HG02870 (cell line): Measurements from ENCODE around the gene KCND2.
"Not testable (repeated sequence)": the region's sequence is repeated elsewhere in the genome, so short reads cannot be mapped to it uniquely, and the experiment has no call there.

Source experiments
- ATAC-seq: cut with Tn5 transposase; IDR thresholded peaks from one replicate; pipeline ENCODE4 v1.9.1; 2021; ENCODE audit warnings: mild to moderate bottlenecking, moderate library complexity; ENCODE audit not compliant: unreplicated experiment

KCND2 gene

GRCh38 chr7:120272701-120273475 lies at the start of gene KCND2:
Gene KCND2 (plus strand): TSS chr7:120273175.
- ATAC-seq, result peak; percentile 29

GRCh38 chr7:120226188-120226587 lies 46.8 kb upstream of the KCND2 start:
- ATAC-seq, result no peak

- ATAC-seq, result no peak
Observed at GRCh38 chr7:120227255-120227654, 45.7 kb upstream of the KCND2 start.

- ATAC-seq, result no peak
Observed at GRCh38 chr7:120229084-120229483, 43.9 kb upstream of the KCND2 start.

- no peak for ATAC-seq
Observed at GRCh38 chr7:120233338-120233737, 39.6 kb upstream of the KCND2 start.

GRCh38 chr7:120240350-120240749 lies 32.6 kb upstream of the KCND2 start:
- ATAC-seq, result not testable (repeated sequence)

GRCh38 chr7:120241973-120242372 lies 31.0 kb upstream of the KCND2 start:
- ATAC-seq, result no peak

GRCh38 chr7:120254845-120255244 lies 18.1 kb upstream of the KCND2 start:
- no peak for ATAC-seq

GRCh38 chr7:120256344-120257070 lies 16.5 kb upstream of the KCND2 start:
- no peak for ATAC-seq

- ATAC-seq, result no peak
Observed at GRCh38 chr7:120259386-120259785, 13.6 kb upstream of the KCND2 start.

- ATAC-seq, result no peak
Observed at GRCh38 chr7:120260111-120260510, 12.9 kb upstream of the KCND2 start.

GRCh38 chr7:120272261-120272660 lies 714 bp upstream of the KCND2 start:
- ATAC-seq, result peak; percentile 43

- peak; percentile 57 for ATAC-seq
Observed at GRCh38 chr7:120273476-120273975, 551 bp downstream of the KCND2 start.

- no peak for ATAC-seq
Observed at GRCh38 chr7:120274482-120274881, 1.5 kb downstream of the KCND2 start.

GRCh38 chr7:120274899-120275298 lies 1.9 kb downstream of the KCND2 start:
- ATAC-seq, result no peak

- ATAC-seq, result no peak
Observed at GRCh38 chr7:120276720-120277119, 3.7 kb downstream of the KCND2 start.

GRCh38 chr7:120278773-120279172 lies 5.8 kb downstream of the KCND2 start:
- no peak for ATAC-seq

- ATAC-seq, result no peak
Observed at GRCh38 chr7:120280743-120281142, 7.8 kb downstream of the KCND2 start.

GRCh38 chr7:120293027-120293426 lies 20.1 kb downstream of the KCND2 start:
- ATAC-seq, result no peak

- no peak for ATAC-seq
Observed at GRCh38 chr7:120302190-120302589, 29.2 kb downstream of the KCND2 start.

GRCh38 chr7:120303105-120303504 lies 30.1 kb downstream of the KCND2 start:
- peak; percentile 74 for ATAC-seq

GRCh38 chr7:120304674-120305073 lies 31.7 kb downstream of the KCND2 start:
- ATAC-seq, result no peak
